Measurements from ENCODE around the gene CLRN3.

DNA sequence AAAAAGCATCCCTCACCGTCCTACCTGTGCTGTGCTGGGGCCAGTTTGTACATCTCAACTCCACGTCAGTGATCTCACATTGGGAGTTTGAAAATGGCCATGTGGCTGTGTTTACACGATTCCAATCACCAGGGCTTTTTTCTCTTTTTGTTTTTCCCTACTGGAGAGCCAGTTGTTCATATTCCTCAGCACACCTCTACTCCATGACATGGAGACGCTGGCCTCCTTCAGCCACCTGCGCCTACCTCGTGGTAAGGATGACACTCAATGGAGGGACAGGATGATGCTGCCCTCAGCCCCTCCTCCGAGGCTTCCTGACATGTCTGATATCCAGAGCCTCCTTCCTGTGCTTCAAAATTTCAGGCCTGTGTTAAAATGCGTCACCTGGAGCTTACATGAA, 10.3 kb downstream of the CLRN3 start:
- no peak for TF ChIP-seq POLR2A (IDR thresholded peaks at IDR 0.05; ENCODE audit: low read length)
- TF ChIP-seq, protein P1, sequence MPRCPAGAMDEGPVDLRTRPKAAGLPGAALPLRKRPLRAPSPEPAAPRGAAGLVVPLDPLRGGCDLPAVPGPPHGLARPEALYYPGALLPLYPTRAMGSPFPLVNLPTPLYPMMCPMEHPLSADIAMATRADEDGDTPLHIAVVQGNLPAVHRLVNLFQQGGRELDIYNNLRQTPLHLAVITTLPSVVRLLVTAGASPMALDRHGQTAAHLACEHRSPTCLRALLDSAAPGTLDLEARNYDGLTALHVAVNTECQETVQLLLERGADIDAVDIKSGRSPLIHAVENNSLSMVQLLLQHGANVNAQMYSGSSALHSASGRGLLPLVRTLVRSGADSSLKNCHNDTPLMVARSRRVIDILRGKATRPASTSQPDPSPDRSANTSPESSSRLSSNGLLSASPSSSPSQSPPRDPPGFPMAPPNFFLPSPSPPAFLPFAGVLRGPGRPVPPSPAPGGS (IDR thresholded peaks at IDR 0.05): no peak
- TF ChIP-seq, protein P2, sequence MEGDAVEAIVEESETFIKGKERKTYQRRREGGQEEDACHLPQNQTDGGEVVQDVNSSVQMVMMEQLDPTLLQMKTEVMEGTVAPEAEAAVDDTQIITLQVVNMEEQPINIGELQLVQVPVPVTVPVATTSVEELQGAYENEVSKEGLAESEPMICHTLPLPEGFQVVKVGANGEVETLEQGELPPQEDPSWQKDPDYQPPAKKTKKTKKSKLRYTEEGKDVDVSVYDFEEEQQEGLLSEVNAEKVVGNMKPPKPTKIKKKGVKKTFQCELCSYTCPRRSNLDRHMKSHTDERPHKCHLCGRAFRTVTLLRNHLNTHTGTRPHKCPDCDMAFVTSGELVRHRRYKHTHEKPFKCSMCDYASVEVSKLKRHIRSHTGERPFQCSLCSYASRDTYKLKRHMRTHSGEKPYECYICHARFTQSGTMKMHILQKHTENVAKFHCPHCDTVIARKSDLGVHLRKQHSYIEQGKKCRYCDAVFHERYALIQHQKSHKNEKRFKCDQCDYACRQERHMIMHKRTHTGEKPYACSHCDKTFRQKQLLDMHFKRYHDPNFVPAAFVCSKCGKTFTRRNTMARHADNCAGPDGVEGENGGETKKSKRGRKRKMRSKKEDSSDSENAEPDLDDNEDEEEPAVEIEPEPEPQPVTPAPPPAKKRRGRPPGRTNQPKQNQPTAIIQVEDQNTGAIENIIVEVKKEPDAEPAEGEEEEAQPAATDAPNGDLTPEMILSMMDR (IDR thresholded peaks at IDR 0.05): no peak
- TF ChIP-seq, protein P3, sequence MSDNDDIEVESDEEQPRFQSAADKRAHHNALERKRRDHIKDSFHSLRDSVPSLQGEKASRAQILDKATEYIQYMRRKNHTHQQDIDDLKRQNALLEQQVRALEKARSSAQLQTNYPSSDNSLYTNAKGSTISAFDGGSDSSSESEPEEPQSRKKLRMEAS (IDR thresholded peaks at IDR 0.05): no peak
- TF ChIP-seq MAZ (IDR thresholded peaks at IDR 0.05; ENCODE audit: borderline replicate concordance, low read depth, low read length): no peak

Measured in A549 (cell line).